Body of pancreas (tissue), 4 donors: ENCODE data around the gene TM9SF4.

ENCODE experiments used
- CTCF ChIP-seq, 7 experiments: fragments of 450-650 bp in 4 of 7; fragments of 200-600 bp in 3 of 7; sonication (generic) in 3 of 7; IDR thresholded peaks; one replicate each; pipeline ENCODE4 v1.5.1; 2016 to 2019; ENCODE audit warnings: antibody characterized with exemption in 7 of 7
- POLR2A ChIP-seq, 3 donors: fragments of 450-650 bp; IDR thresholded peaks; one replicate each; pipeline ENCODE4 v1.6.1; 2016; ENCODE audit warnings: antibody characterized with exemption in 3 of 3, mild to moderate bottlenecking in 2 of 3

GRCh38 chr20:32140603-32141002 lies 31.1 kb downstream of the TM9SF4 start:
- TF ChIP-seq CTCF (IDR thresholded peaks at IDR 0.05) (no peak), POLR2A (IDR thresholded peaks at IDR 0.05) (no peak)
